NB4 (cell line): Measurements from ENCODE around the gene PLPPR1.

Experiments
- CTCF ChIP-seq: IDR thresholded peaks from one replicate; pipeline ENCODE4 v1.5.1; 2012; ENCODE audit warnings: low read depth, low read length
- MAX ChIP-seq: IDR thresholded peaks from 2 replicates; pipeline ENCODE4 v1.6.1; 2011; ENCODE audit warnings: low read depth, low read length
- POLR2A ChIP-seq: IDR thresholded peaks from 2 replicates; pipeline ENCODE4 v1.6.1; 2011; ENCODE audit warnings: mild to moderate bottlenecking; ENCODE audit not compliant: insufficient read length; ENCODE audit errors: extremely low read depth

DNA sequence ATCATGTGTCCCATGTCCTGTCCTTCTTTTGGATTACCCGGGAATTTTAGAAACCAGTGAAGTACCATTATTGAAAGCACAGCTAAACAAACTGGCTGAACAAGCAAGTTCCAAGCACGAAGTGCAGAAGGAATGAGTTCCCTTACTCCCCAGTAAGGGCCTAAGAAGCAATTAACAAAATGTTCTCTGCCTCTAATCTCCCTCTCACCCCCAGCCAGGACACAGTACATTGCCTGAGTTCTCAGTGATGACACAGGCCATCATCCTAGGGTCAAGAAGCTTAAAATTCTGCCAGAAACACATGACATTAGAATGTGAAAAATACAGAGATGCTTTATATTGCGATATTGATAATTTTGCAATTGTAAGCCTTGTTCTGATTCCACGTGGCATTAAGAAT, 118.0 kb downstream of the PLPPR1 start:
- no peak for TF ChIP-seq CTCF
- no peak for TF ChIP-seq POLR2A
- TF ChIP-seq MAX: no peak
